Liver (tissue), 9 donors: ENCODE data around the gene CCBE1. TPM values are rescaled to one million over a fixed set of nuclear protein-coding genes. Genes with fewer than 3 reads are reported as not detected.

Source experiments
- DNase-seq: peaks from one replicate; pipeline ENCODE4 v3.0.0-alpha.2; 2017; ENCODE audit warnings: low spot score
- H3K27ac ChIP-seq, 2 donors: one replicate each; pipeline ENCODE4 v1.7.0; 2013; ENCODE audit warnings: inconsistent platforms in 2 of 2, low read length in 2 of 2, control low read depth in 1 of 2, low read depth in 1 of 2, mild to moderate bottlenecking in 1 of 2
- H3K27me3 ChIP-seq, 4 donors: one replicate each; pipeline versions ENCODE4 v1.6.1 to v1.7.0; 2013; ENCODE audit warnings: low read length in 3 of 4, inconsistent platforms in 1 of 4, mild to moderate bottlenecking in 1 of 4, moderate library complexity in 1 of 4; ENCODE audit not compliant: control insufficient read depth in 4 of 4, insufficient read depth in 4 of 4
- H3K36me3 ChIP-seq, 4 donors: one replicate each; pipeline versions ENCODE4 v1.6.1 to v1.7.0; 2013; ENCODE audit warnings: low read length in 3 of 4, mild to moderate bottlenecking in 3 of 4, low read depth in 1 of 4, moderate library complexity in 1 of 4; ENCODE audit not compliant: control insufficient read depth in 4 of 4, insufficient read depth in 3 of 4
- H3K4me1 ChIP-seq, 4 donors: one replicate each; pipeline versions ENCODE4 v1.6.1 to v1.7.0; 2013; ENCODE audit warnings: low read length in 3 of 4, mild to moderate bottlenecking in 3 of 4, moderate library complexity in 1 of 4; ENCODE audit not compliant: control insufficient read depth in 4 of 4, insufficient read depth in 4 of 4
- H3K4me3 ChIP-seq, 3 donors: one replicate each; pipeline versions ENCODE4 v1.6.1 to v1.7.0; 2013; ENCODE audit warnings: low read length in 3 of 3, control low read depth in 1 of 3, low read depth in 1 of 3, mild to moderate bottlenecking in 1 of 3
- H3K9ac ChIP-seq, 2 donors: one replicate each; pipeline ENCODE4 v1.7.0; 2013; ENCODE audit warnings: low read length in 2 of 2, mild to moderate bottlenecking in 2 of 2, moderate library complexity in 2 of 2, control low read depth in 1 of 2, low read depth in 1 of 2
- H3K9me3 ChIP-seq, 4 donors: one replicate each; pipeline versions ENCODE4 v1.6.1 to v1.7.0; 2013; ENCODE audit warnings: low read length in 3 of 4; ENCODE audit not compliant: control insufficient read depth in 4 of 4
- CTCF ChIP-seq: fragments of 150-350 bp; IDR thresholded peaks from 2 replicates; pipeline ENCODE4 v1.5.1; 2017; ENCODE audit warnings: improper control_type of control experiment, low read depth, low read length; ENCODE audit not compliant: missing input control
- EGR1 ChIP-seq, 2 donors: IDR thresholded peaks; 2 replicates each; pipeline ENCODE4 v1.6.1; 2016 to 2018; ENCODE audit warnings: antibody characterized with exemption in 2 of 2, low read depth in 2 of 2
- FOXA2 ChIP-seq: IDR thresholded peaks from 2 replicates; pipeline ENCODE4 v1.6.1; 2016; ENCODE audit warnings: antibody characterized with exemption
- HNF4G ChIP-seq: IDR thresholded peaks from 2 replicates; pipeline ENCODE4 v1.6.1; 2016; ENCODE audit warnings: antibody characterized with exemption
- JUND ChIP-seq, 2 donors: IDR thresholded peaks; 2 replicates each; pipeline ENCODE4 v1.6.1; 2016; ENCODE audit warnings: antibody characterized with exemption in 2 of 2
- MAX ChIP-seq: IDR thresholded peaks from 2 replicates; pipeline ENCODE4 v1.6.1; 2016; ENCODE audit warnings: antibody characterized with exemption
- NR2F2 ChIP-seq: IDR thresholded peaks from 2 replicates; pipeline ENCODE4 v1.6.1; 2016; ENCODE audit warnings: antibody characterized with exemption
- RAD21 ChIP-seq, 2 donors: IDR thresholded peaks; 2 replicates each; pipeline ENCODE4 v1.6.1; 2016; ENCODE audit warnings: antibody characterized with exemption in 2 of 2, mild to moderate bottlenecking in 2 of 2
- REST ChIP-seq: IDR thresholded peaks from 2 replicates; pipeline ENCODE4 v1.6.1; 2016; ENCODE audit warnings: antibody characterized with exemption, mild to moderate bottlenecking
- RXRA ChIP-seq, 2 donors: IDR thresholded peaks; 2 replicates each; pipeline ENCODE4 v1.6.1; 2017 to 2018; ENCODE audit warnings: antibody characterized with exemption in 2 of 2, mild to moderate bottlenecking in 1 of 2
- SP1 ChIP-seq: IDR thresholded peaks from 2 replicates; pipeline ENCODE4 v1.6.1; 2018; ENCODE audit warnings: antibody characterized with exemption, mild to moderate bottlenecking
- TAF1 ChIP-seq: conservative IDR thresholded peaks from 2 replicates; pipeline ENCODE4 v1.6.1; 2016; ENCODE audit warnings: antibody characterized with exemption, mild to moderate bottlenecking
- YY1 ChIP-seq: IDR thresholded peaks from 2 replicates; pipeline ENCODE4 v1.6.1; 2016; ENCODE audit warnings: antibody characterized with exemption, mild to moderate bottlenecking
- ZBTB33 ChIP-seq: IDR thresholded peaks from 2 replicates; pipeline ENCODE4 v1.6.1; 2016; ENCODE audit warnings: antibody characterized with exemption
- WGBS: extraction: QIAGEN DNeasy Blood & Tissue Kit; methylation state at CpG from one replicate; pipeline ENCODE4 v1.1.7; 2013; 5-methylcytosine and 5-hydroxymethylcytosine counted together
- polyA plus RNA-seq, 2 donors: library from polyadenylated mRNA; stranded (reverse) in 1 of 2; unstranded in 1 of 2; fragments of 200-250 nt in 1 of 2; fragments of >200 nt in 1 of 2; fragmentation: Nextera tagmentation in 1 of 2; extraction: Ambion mirVana in 1 of 2; gene quantifications; one replicate each; pipeline versions ENCODE4 v1.2.1 to v1.2.3, GENCODE V29; 2013 to 2015
- total RNA-seq, 2 donors: library from RNA; depleted of rRNA; stranded (reverse); fragments of >200 nt; gene quantifications; one replicate each; pipeline ENCODE4 v1.2.3, GENCODE V29; 2014
- donor health status: healthy.
- donor health status: healthy.
- donor health status: healthy.
- donor health status: healthy.
- donor health status: healthy.

The CCBE1 gene
- total and polyA plus RNA-seq, 4 donors: 1.8 to 2.6 (median 2.2) TPM

GRCh38 chr18:59579509-59579908, 117.7 kb downstream of the CCBE1 start:
- H3K27ac ChIP-seq: no peak overlapping the region
- WGBS: 61% methylated on average over 7 of the region's 7 CpGs
- no peaks in the 10 kb centered on the region for H3K9me3 ChIP-seq

GRCh38 chr18:59577386-59577655, 119.9 kb downstream of the CCBE1 start:
- H3K27me3 ChIP-seq: peaks cover 0 to 2% (median 0%) of the 10 kb centered on the region in 4 donors
- TF ChIP-seq REST: no peak
- no peak for TF ChIP-seq MAX
- TF ChIP-seq SP1: no peak
- TF ChIP-seq RAD21 (IDR thresholded peaks at IDR 0.05): no peak
- no peak for TF ChIP-seq CTCF
- no peak for TF ChIP-seq RXRA (IDR thresholded peaks at IDR 0.05)
- no peak for TF ChIP-seq NR2F2
- TF ChIP-seq FOXA2: no peak
- no peak for TF ChIP-seq HNF4G
- no peak for TF ChIP-seq ZBTB33
- no peak for TF ChIP-seq JUND (IDR thresholded peaks at IDR 0.05)
- no peak for TF ChIP-seq EGR1 (IDR thresholded peaks at IDR 0.05; ENCODE audit: low read depth in 2 of 2)
- no peak for TF ChIP-seq TAF1
- TF ChIP-seq YY1: no peak
- no peak overlapping the region for H3K4me3 ChIP-seq
- WGBS: 71% methylated on average over 1 of the region's 1 CpG
- no peak overlapping the region for H3K9ac ChIP-seq
- DNase-seq: no peak
- H3K36me3 ChIP-seq: no peaks in the 10 kb centered on the region
- no peaks in the 10 kb centered on the region for H3K4me1 ChIP-seq
- H3K9me3 ChIP-seq: no peaks in the 10 kb centered on the region
- H3K27ac ChIP-seq: no peak overlapping the region

More at GRCh38 chr18:59579509-59579908, 117.7 kb downstream of the CCBE1 start:
- DNase-seq: no peak
- H3K4me3 ChIP-seq: no peak overlapping the region
- peaks cover 0 to 2% (median under 1%) of the 10 kb centered on the region in 4 donors for H3K27me3 ChIP-seq
- no peaks in the 10 kb centered on the region for H3K36me3 ChIP-seq
- H3K9ac ChIP-seq: no peak overlapping the region
- no peak for TF ChIP-seq FOXA2
- no peaks in the 10 kb centered on the region for H3K4me1 ChIP-seq
